GM12891 (cell line): ENCODE data around the gene CCSER1.
"Not testable (repeated sequence)": the region's sequence is repeated elsewhere in the genome, so short reads cannot be mapped to it uniquely, and the experiment has no call there.

Experiments
- DNase-seq: peaks from one replicate; pipeline ENCODE4 v3.0.0; 2011; ENCODE audit warnings: low spot score; ENCODE audit not compliant: insufficient read length
- FAIRE-seq: peaks from 2 replicates; lab custom pipeline; 2011; peaks lifted over from hg19 to GRCh38; lab: Jason Lieb, UNC
- PAX5 ChIP-seq: IDR thresholded peaks from 2 replicates; pipeline ENCODE4 v1.6.1; 2011; ENCODE audit warnings: low read length, moderate library complexity, mild to moderate bottlenecking; ENCODE audit not compliant: insufficient read depth, severe bottlenecking
- POLR2A ChIP-seq: IDR thresholded peaks from 2 replicates; pipeline ENCODE4 v1.6.1; 2011; ENCODE audit warnings: low read depth, low read length, control low read depth
- POLR2AphosphoS5 ChIP-seq: IDR thresholded peaks from 2 replicates; pipeline ENCODE4 v1.6.1; 2011; ENCODE audit warnings: low read depth, low read length, control low read depth
- POU2F2 ChIP-seq: IDR thresholded peaks from 2 replicates; pipeline ENCODE4 v1.6.1; 2011; ENCODE audit warnings: low read depth, mild to moderate bottlenecking, control low read depth, low read length, moderate library complexity
- SPI1 ChIP-seq: IDR thresholded peaks from 2 replicates; pipeline ENCODE4 v1.6.1; 2011; ENCODE audit warnings: low read depth, low read length, control low read depth
- TAF1 ChIP-seq: IDR thresholded peaks from 2 replicates; pipeline ENCODE4 v1.6.1; 2011; ENCODE audit warnings: low read depth, low read length, control low read depth

CCSER1 gene

DNA sequence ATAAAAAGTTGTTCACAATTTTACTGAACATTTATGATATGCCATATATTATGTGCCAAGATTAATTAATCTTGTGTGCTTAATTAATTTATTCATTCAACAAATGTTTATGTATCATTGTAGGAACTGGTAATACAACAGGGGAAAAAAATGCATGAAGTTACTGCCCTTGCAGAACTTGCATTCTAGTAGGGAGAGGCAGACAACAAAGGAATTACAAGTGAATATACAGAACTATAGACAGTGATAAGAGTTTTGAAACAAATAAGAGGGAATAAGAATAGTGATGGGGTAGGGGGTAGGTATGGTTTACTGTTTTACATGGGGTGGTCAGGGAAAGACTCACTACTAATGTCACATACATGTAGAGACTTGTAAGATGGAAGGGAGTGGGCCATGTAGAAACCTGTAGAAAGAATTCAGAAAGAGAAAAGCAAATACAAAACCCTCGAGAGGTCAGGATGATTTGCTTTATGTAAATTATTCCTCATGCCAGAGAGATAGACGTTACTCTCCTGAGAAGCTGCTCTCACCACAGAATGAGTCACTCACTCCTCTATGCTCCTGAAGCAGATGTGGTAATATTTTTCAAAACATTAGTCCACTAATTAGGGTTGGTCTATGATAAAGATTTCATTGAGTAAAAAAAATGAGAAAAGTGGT lies 1321.6 kb downstream of the CCSER1 start:
- DNase-seq, result no peak
- no peak for FAIRE-seq
- no peak for TF ChIP-seq POU2F2
- TF ChIP-seq TAF1, result no peak
- no peak for TF ChIP-seq PAX5
- TF ChIP-seq SPI1, result no peak
- TF ChIP-seq POLR2AphosphoS5, result no peak
- TF ChIP-seq POLR2A, result no peak

DNA sequence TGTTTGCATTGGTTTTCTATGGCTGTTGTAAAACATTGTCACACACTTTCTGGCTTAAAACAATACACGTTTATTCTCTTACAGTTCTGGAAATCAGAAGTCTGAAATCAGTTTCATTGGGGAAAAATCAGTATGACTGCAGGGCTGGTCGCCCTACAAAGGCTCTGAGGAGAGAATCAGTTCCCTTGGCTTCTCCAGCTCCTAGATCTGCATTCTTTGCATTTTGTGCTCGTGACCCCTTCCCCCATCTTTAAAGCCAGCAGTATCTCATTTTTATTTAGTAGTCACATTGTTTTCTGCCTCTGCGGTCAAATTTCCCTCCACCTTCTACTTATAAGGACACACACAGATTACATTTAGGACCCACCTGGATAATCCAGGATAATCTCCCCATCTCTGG lies 1326.9 kb downstream of the CCSER1 start:
- TF ChIP-seq POU2F2 (no peak), POLR2AphosphoS5 (no peak), PAX5 (no peak)
- DNase-seq (no peak), FAIRE-seq (no peak)

DNA sequence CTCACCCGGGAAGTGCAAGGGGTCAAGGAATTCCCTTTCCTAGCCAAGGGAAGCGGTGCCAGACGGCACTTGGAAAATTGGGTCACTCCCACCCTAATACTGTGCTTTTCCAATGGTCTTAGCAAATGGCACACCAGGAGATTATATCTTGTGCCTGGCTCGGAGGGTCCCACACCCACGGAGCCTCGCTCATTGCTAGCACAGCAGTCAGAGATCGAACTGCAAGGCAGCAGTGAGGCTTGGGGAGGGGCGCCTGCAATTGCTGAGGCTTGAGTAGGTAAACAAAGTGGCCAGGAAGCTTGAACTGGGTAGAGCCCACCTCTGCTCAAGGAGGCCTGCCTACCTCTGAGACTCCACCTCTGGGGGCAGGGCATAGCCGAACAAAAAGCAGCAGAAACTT lies 1335.4 kb downstream of the CCSER1 start:
- FAIRE-seq, DNase-seq: not testable (repeated sequence)

DNA sequence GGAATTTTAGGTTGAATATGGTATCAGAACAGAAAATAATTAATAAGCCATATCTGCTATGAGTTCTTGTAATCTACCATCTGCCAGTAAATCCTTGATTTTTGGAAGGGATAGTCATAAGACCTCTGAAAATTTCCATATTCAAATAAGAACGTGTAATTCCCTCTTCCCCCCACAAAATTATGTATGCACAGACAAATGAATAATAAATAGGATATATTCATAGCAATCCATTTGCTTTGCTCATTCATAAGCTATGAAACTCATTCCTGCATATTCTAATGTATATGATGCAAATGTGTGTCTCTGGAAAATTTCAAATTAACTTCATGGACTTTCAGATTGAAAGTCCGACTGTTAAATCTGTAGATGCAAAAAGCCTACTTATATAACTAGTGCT lies 1343.5 kb downstream of the CCSER1 start:
- DNase-seq, result no peak
- TF ChIP-seq POLR2A (no peak), TAF1 (no peak), PAX5 (no peak)
- FAIRE-seq, result no peak

DNA sequence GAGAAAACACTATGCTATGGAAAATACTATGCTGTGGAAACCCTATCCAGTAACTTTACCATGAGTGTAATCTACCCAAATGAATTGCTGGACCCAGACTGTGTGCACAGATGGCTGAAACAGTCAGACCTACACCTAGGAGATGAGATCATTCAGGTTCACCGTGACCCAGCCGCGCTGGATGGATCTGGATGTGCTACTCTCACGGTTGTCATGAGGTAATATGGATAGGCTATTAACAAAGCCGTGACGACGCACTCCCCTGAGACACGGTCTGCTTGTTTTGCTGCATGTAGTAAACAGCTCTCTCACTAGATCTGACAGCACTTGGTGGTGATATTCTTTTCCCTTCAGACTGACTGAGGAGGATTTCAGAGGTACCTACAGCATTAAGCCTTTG lies 1344.1 kb downstream of the CCSER1 start:
- no peak for DNase-seq
- TF ChIP-seq POLR2AphosphoS5, result no peak
- TF ChIP-seq SPI1, result no peak
- TF ChIP-seq TAF1, result no peak
- no peak for TF ChIP-seq POLR2A
- TF ChIP-seq POU2F2, result no peak
- FAIRE-seq, result no peak

DNA sequence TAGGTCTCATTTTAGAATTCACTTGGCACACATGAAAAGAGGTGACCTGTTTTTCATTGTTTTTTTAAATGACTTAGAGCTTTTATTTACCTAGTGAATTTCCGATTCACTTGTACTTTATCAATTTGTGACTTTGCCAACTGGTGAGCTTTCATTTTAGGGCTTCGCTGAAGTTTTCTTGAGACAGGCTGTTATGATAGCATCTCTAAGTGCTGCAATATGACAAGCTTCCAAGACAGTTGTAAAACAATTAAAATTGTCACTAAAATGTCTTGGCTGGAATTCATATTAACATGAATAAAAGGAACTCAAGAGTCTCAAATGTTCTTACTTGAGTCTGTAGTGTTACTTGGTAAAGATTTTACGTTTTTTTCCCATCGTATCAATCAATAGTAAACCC lies 1344.9 kb downstream of the CCSER1 start:
- no peak for FAIRE-seq
- TF ChIP-seq SPI1 (no peak), POLR2AphosphoS5 (no peak), PAX5 (no peak), TAF1 (no peak), POU2F2 (no peak), POLR2A (no peak)

DNA sequence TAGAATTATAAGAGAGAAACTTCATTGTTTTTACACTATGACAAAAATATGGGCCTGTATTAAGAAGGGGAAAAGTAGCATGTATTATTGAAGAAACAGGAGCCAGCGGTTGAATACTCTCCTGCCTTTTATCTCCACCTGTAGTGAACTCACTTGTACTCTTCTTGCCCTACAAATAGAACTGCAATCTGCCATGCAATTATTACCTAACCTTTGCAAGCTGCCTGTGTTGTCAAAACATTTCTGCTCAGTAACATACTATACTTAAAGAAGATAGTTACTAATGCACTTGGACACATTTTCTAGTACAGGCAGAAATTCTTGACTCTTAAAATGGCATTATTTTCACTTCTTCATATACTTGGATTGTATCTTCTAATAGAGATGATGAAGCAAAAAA lies 1358.2 kb downstream of the CCSER1 start:
- no peak for TF ChIP-seq TAF1
- TF ChIP-seq POLR2AphosphoS5, result no peak
- no peak for TF ChIP-seq PAX5
- no peak for TF ChIP-seq POLR2A
- no peak for TF ChIP-seq SPI1
- TF ChIP-seq POU2F2, result no peak
- FAIRE-seq, result no peak
- no peak for DNase-seq

More for the DNA sequence above, 1344.9 kb downstream of the CCSER1 start:
- no peak for DNase-seq

DNA sequence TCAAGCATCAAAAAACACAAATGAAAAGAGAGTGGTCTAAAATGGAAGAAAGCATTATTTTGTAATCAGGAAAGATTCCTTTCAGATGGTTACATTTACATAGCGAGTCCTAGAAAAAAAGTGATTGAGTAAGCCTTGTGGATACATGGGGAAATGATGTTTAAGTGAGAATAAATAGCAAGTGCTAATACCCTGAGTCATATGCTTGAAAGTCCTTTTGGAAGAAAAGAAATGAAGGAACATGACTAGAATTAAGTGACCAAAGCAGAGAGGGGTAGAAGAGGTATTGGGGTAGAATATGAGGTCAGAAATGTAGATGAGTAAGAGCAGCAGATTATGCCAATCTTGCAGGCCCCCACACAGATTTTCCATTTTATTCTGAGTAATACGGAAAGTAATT lies 1361.8 kb downstream of the CCSER1 start:
- FAIRE-seq (no peak), DNase-seq (no peak)
- TF ChIP-seq SPI1 (no peak), POLR2AphosphoS5 (no peak), TAF1 (no peak), POLR2A (no peak), PAX5 (no peak), POU2F2 (no peak)

DNA sequence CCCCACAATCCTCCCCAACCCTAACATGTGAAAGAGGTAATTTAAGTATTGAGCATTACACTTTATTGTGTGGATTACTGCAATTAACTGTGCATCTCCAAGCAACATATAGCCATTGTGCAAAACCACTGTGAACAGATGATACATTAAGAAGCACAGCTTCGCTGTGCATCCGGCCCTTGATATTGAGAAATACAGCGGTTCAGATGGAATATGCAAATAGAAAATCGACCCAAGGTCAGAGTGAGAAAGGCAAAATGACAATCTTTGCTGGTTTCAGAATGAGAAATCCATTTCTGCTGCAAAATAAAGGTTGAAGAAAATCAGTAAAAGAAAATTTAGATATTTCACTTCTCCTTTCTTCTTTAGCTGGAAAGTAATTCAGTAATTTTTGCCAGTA lies 1370.7 kb downstream of the CCSER1 start:
- FAIRE-seq (no peak), DNase-seq (no peak)
- TF ChIP-seq POLR2AphosphoS5 (no peak), SPI1 (no peak), TAF1 (no peak), POU2F2 (no peak), PAX5 (no peak), POLR2A (no peak)

DNA sequence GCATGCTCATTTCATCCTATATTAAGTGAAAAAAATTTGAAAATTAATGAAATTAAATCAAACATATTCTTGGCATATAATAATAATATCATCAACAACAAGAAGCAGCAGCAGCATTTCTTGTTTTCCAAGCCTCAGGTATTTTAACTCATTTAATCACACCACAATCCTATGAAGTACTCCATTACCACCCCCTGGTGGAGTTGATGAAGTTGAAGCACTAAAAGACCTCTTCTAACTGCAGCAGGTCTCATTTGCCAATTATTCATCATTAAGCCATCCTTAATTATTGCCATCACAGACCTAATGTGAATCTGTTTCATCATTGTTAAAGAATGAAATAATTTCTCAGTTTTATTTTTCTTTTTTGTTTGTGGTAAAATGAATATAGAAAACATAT lies 1375.2 kb downstream of the CCSER1 start:
- no peak for FAIRE-seq

More for the DNA sequence above, 1375.2 kb downstream of the CCSER1 start:
- DNase-seq, result no peak
- TF ChIP-seq SPI1 (no peak), POLR2A (no peak), POLR2AphosphoS5 (no peak), PAX5 (no peak), TAF1 (no peak), POU2F2 (no peak)
